GM06990 (cell line): ENCODE results near the gene RAB22A.

Experiments used
- DNase-seq: peaks from one replicate; pipeline ENCODE4 v3.0.0-alpha.2; 2011; ENCODE audit not compliant: insufficient read length; ENCODE audit errors: extremely low read depth
- H3K27me3 ChIP-seq: replicated peaks from 2 replicates; pipeline ENCODE4 v1.6.0; 2011; ENCODE audit warnings: low read length; ENCODE audit not compliant: control insufficient read depth, insufficient read depth
- H3K36me3 ChIP-seq: 2 replicates; pipeline ENCODE4 v1.5.1; 2011; ENCODE audit warnings: low read length; ENCODE audit not compliant: control insufficient read depth, insufficient read depth
- H3K4me3 ChIP-seq: replicated peaks from 2 replicates; pipeline ENCODE4 v1.5.1; 2011; ENCODE audit warnings: low read depth, mild to moderate bottlenecking, control low read depth, low read length
- CTCF ChIP-seq: IDR thresholded peaks from 2 replicates; pipeline ENCODE4 v1.5.1; 2011; ENCODE audit warnings: low read length, control low read depth, mild to moderate bottlenecking, inconsistent platforms; ENCODE audit not compliant: insufficient read depth, poor library complexity, severe bottlenecking

The RAB22A gene

DNA sequence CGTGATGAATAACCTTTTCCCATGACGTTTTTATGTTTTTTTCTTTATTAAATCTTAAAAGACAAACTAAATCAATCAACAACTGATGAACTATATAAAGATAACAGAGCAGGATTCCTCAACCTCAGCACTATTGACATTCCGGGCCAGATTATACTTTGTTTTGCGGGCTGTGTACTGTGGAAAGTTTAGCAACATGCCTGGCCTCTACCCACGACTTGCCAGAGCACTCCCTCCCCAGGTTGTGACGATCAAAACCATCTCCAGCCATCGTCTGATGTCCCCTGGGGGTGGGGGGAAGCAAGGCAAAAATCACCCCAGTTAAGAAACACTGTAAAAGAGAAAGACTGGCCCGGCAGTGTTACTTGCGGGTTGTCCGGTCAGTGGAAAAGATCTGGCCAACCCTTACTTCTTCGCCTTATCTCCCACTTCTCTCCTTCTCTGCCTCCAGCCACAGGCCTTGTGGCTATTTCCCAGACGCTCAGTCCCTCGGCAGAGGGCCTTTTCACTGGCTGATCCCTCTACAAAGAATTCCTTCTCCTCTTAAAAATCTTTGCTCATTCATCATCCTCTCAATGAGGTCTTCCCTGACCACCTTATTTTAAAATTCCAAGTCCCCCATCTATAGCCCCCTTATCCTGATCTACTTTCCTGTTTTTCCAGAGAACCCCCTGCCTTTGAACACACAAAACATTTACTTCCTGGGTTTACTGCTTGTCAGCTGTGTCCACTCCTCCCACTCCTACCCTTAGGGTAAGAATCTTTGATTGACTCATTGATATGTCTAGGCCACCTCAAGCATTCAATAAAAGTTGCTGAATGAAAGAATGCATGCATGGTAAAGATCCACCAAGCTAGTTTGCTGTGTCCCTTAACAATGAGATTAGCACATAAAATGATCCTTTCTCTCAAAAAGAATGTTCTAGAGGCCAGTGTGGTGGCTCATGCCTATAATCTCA is 14.7 kb upstream of the RAB22A start:
- Histone ChIP-seq H3K4me3 (no peak overlapping the region), H3K36me3 (no peaks in the 10 kb centered on the region), H3K27me3 (no peaks in the 10 kb centered on the region)
- no peak for DNase-seq
- TF ChIP-seq CTCF: no peak

DNA sequence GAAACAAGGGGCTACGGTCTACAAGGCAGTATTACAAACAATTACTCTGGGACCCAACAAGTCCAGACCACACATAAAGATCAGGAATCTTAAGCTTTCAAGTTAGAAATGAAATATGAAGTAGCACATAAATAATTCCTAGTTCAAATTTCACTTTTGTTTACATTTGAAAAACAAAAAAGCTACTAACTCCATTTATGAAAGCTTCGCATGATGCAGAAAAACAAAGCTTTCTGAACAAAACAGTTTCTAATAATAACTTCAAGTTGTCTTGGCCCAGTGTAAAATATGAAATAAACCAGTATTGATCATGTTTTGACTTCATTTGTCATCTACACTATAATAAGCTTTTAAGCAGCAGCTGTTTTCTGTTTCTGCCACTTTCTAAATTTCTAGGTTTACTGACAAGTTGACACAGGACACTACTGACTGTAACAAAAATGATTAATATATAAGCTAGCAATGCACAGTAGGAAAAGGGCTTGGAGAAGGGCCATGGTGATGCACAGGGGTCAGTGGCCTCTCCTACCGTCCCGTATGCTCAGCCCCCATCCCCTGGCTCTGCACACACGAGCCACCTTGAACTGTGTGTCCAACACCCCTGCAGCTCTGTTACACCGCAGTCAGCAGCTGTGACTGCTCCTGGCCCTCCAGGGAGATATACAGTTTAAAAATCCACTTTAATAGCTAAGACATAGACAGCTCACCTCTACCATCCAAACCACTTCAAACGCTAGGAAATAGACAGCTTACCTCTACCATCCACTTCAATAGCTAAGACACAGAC is 13.3 kb upstream of the RAB22A start:
- no peak for DNase-seq
- no peak for TF ChIP-seq CTCF
- no peak overlapping the region for H3K4me3 ChIP-seq
- H3K36me3 ChIP-seq: no peaks in the 10 kb centered on the region
- no peaks in the 10 kb centered on the region for H3K27me3 ChIP-seq

- H3K4me3 ChIP-seq: no peak overlapping the region
- no peak for DNase-seq
- no peaks in the 10 kb centered on the region for H3K27me3 ChIP-seq
- no peaks in the 10 kb centered on the region for H3K36me3 ChIP-seq
- no peak for TF ChIP-seq CTCF
These were observed 12.1 kb upstream of the RAB22A start for GRCh38 chr20:58297394-58297793.

DNA sequence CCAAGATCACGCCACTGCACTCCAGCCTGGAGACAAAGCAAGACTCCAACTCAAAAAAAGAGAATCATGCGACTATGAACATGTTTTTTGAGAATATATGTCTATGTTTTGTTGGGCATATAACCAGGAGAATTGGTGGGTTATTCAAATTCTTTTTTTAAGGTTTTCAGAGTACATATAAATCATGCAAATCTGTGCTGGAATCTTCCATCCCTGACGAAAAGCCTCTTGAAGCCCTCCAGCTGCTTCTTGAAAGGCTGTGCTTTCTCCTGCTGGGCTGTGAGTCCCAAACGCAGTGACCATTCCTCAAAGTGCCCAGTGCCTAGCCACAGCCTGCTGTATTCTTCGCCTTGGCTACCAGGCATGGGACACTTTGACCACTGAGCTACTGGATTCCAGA is 9.2 kb upstream of the RAB22A start:
- no peaks in the 10 kb centered on the region for H3K27me3 ChIP-seq
- TF ChIP-seq CTCF: no peak
- H3K4me3 ChIP-seq: no peak overlapping the region
- H3K36me3 ChIP-seq: no peaks in the 10 kb centered on the region
- no peak for DNase-seq

DNA sequence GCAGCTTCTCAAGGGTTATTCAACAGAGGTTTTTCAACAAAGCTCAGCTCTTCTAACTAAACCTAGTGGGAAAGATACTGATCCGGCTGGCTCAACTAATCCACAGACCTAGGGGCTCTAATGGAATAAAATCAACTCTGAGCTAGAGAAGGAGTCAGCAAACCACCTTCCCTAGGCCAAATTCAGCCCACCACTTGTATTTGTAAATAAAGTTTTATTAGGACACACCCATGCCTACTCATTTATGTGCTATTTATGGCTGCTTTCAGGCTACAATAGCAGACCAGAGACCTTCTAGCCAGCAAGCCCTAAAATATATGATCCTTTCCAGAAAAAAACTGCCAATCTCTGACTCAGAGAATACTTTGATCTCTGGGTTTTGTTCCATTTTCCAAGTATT is 6.0 kb upstream of the RAB22A start:
- Histone ChIP-seq H3K4me3 (no peak overlapping the region), H3K36me3 (no peaks in the 10 kb centered on the region), H3K27me3 (no peaks in the 10 kb centered on the region)
- DNase-seq: no peak
- no peak for TF ChIP-seq CTCF
